Fibroblast of gingiva (primary cell): ENCODE measurements around the gene SAMHD1.

ENCODE experiments used
- DNase-seq: peaks from one replicate; pipeline ENCODE4 v3.0.0-alpha.2; 2011; ENCODE audit warnings: low read depth

SAMHD1 gene

GRCh38 chr20:36872852-36873251, 78.7 kb downstream of the SAMHD1 start:
- DNase-seq, result no peak

- DNase-seq, result no peak
Measured at GRCh38 chr20:36871640-36872570, 79.6 kb downstream of the SAMHD1 start.

GRCh38 chr20:36866681-36867495, 84.6 kb downstream of the SAMHD1 start:
- no peak for DNase-seq

- DNase-seq, result no peak
Measured at GRCh38 chr20:36866164-36866563, 85.3 kb downstream of the SAMHD1 start.

DNA sequence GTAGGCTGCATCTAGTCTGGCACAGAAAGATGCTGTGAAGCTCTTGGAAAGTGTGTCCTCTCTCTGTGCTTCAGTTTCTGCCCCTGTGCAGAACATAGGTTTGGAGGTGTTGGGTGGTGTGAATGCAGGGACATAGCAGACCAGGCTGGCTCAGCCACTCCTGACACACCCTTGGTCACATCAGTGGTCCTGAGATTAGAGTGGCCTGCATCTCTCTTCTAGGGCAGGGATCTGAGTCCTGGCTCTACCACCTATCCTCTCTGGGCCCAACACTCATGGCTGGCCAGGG, 85.7 kb downstream of the SAMHD1 start:
- DNase-seq, result no peak

DNA sequence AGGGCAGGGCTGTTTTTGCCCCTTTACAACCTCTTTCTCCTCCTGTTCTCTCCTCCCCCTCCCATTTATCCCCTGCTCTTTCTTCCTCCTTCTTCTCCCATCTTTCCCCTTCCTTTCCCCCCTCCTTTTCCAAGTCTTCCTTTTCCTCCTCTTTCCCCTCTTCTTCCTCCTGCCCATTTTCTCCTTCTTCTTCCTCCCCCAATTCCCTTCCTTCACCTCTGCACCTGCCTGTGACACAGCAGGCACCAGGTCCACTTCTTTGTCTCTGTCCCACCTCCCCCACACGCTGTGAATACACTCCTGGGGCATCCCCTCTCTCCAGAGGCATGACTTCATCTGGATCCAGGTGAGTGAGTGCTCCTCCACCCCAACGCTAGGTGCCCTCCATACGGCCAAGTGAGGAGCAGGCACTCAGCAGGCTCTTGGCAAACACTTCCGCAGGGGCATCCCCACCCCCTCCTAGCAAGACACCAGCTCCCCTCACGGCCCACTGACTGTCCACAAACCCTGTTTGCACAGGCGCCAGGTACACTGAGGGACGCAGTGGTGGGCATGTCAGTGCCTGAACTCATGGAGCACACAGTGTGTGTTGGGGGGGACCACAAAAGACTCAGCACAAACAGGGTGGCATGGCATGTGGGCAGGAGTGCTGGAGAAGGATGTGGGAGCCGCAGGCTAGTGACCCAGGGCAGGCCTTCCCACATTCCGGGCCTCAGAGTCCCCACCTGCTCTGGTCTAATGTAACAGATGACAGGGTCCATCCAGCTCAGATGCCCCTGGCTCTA, 86.2 kb downstream of the SAMHD1 start:
- no peak for DNase-seq

GRCh38 chr20:36862857-36863668, 88.4 kb downstream of the SAMHD1 start:
- DNase-seq, result no peak

DNA sequence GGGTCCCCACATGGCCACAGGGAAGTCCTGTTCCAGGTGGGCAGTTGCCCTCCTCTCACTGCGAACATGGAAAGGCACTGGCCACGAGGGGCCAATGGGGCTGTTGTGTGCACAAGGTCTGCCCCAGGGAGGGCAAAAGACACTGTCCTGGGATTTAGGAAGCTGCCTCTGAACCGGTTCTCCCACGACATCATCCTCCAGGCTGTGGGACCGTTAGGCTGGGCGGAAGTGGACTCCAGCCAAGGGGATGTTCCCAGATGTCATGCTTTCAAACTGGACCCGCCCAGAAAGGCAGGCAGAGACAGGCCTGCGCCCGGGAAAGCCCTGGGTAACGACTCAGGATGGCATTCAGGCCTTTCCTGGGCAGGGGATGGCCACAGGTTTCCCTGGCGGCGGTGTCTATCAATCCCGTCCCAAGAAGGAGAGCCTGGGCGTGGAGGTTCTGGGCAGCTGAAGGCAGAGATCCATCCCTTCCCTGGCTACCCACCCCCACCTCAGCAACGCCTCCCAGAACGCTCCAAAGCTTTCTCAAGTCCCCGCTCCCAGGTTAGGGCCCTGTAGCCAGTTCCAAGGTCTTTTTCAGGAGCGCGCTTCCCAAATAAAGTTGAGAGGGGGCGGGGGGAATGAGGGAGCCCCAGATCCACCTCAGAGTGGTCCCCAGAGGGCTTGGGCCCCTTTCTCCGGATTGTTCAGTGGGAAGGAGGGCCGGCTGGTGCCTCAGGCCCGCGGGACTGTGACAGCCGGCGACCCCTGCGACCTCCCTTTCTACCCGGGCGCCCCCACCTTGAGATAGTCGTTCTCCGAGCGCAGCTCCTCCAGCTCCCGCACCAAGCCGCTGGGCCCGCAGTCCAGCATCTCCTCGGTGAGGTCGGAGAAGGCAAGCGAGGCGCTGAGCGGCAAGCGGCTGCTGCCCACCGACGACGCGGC, 89.4 kb downstream of the SAMHD1 start:
- peak; percentile 83 for DNase-seq

DNA sequence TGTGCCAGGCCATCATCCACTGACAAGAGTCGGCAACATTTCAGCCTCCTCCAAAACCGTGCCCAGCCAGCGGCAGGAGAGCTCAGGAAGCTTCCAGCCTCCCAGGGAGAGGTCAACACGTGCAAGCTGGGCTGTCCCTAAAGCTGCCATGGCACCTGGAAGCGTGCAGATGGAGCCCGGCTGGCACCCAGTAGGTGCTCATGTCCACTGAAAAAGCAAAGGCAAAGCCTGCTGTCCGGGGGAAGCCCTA, 90.0 kb downstream of the SAMHD1 start:
- peak; percentile 25 for DNase-seq

DNA sequence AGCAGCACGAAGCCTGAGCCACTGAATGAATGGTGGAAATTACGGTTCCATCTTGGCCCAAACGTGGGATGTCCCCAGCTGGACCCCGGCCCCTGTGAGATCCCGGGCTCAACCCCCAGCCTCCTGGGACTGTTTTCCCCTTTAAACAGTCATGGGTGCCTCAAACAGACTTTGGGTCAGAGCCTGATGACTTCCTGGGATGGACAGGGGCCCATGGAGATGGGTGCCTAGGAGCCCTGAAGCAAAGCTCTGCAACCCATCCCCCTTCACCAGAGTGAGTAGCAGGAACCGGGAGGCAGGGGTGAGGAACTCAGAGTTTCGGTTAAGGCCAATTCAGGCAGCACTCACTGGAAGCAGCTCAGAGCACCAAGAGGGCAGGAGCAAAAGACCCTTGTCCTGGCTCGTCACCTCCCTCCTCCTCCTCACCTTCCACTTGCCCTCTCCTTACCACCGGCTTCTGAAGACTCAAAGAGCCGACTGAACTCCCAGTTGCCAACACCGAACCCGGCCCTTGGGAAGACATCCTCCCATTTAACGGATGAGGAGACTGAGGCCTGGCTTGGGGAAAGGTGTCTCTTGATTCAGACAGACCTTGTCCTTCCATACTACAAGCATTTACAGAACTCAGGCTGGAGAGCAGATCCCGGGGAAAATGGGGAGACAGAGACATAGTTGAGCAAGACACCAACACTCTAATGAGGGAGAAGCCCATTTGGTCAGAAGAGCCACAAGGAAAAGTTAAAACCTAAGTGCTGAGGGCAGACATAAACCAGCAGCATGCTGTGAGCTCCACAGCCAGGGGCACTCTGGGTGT, 90.5 kb downstream of the SAMHD1 start:
- DNase-seq, result no peak

DNA sequence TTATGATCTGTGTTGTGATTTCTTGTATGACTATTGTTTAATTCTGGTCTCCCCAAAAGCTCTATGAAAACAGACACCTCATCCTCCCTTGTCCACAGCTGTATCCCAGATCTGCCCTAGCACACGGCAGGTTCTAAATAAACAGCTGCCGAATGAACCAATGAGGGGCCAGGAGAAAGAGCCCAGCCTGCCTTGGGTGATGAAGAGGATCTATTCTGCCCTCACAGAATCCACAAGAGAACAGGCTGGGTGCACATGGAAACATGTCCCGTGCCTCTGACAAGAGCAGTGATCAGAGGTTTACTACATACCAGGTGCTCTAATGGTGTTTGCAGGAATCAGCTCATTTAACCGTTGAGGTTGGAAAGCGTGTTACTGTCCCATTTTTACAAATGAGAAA, 91.2 kb downstream of the SAMHD1 start:
- DNase-seq, result no peak

DNA sequence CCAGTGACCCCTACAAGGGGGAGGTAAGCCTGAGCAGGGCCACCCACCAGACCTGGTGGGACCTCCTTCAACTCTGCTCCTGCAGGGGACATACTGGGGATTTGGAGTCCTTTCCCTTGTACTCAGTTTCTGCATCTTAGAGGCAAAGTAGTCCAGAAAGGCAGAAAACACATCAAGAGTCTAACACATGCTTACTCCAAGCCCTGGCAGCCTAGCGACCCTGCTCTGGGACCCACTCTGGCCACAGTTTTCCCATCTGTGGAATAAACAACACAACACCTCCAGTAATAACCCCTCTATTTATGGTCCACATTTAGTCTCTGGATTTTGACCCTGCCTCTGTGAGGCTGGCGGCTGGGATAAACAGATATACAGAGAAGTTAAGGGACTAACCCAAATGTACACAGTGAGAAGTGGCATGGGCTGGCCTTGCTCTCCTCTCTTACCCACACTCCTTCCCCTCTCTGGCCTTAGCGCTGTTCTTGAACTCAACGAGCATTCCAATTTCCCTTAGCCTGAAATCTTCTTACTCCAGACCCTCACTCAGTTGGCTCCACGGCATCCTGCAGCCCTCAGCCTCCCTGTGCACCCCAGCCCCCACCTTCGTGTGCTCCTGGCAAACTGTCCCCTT, 91.7 kb downstream of the SAMHD1 start:
- no peak for DNase-seq

DNA sequence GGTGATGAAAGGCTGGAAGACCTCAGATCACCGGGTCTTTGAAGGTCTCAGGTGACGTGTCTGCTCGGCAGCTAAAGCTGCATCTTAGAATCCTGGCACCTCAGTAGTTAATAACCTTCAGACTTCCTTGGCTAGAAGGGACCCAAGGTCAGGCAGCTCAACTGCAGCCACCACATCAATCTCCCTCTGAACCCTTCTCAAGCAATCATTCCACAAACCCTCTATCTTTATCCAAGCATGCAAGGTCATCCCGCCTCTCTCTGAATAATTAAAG, 92.3 kb downstream of the SAMHD1 start:
- no peak for DNase-seq

- peak; percentile 71 for DNase-seq
Measured at GRCh38 chr20:36856691-36857635, 94.5 kb downstream of the SAMHD1 start.

DNA sequence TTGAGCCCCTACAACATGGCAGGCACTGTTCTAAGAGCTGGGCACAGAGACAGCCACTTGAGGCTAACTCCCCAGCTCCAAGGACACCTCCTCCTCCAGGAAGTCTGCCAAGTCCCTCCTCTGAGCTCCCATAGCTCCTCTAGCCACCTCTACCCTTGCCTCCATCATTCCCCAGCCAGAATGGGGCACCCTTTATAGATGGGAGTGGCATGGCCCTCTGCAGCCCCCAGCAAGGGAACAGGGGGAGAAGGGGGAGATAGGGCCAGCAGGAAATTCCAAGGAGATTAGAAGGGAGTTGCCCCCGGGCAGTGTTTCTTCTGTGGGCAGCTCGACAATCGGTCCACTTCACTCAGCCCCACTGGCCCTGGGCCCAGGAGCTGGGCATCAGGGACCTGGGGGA, 95.3 kb downstream of the SAMHD1 start:
- DNase-seq, result peak; percentile 45

DNA sequence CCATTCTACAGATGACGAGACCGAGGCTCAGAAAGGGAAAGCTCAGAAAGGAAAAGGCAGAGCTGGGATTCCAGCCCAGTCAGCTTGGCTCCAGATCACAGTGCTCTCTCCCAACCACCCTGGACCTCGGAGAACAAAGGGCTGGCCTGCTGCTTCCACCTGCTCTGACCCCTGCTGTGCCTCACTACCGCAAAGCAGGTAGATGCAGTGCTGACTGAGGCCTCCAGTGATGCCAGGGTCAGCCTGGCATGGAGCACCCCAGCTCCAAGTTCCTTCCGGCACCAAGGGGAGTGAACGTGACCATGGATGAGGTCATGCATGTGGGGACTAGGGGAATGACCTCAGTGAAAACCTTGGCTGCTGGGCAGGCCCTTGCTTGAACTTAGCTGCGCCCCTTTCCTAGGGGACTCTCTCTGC, 96.3 kb downstream of the SAMHD1 start:
- no peak for DNase-seq

- no peak for DNase-seq
Measured at GRCh38 chr20:36854348-36855240, 96.9 kb downstream of the SAMHD1 start.

GRCh38 chr20:36852187-36852586, 99.3 kb downstream of the SAMHD1 start:
- DNase-seq, result no peak
